BJ (cell line): ENCODE data around the gene BANF1. TPM values are rescaled to one million over a fixed set of nuclear protein-coding genes. Genes with fewer than 3 reads are reported as not detected.

Experiments
- CTCF ChIA-PET: fragments of 350-600 bp; formaldehyde crosslinking; extraction: SDS; loops from one replicate; lab custom pipeline; 2021; ENCODE audit warnings: antibody characterized with exemption, inconsistent platforms; lab: Yijun Ruan, JAX
- POLR2A ChIA-PET: fragments of 300-600 bp; sonication (Branson Sonifier 250); formaldehyde crosslinking; extraction: SDS; loops from one replicate; lab custom pipeline; 2021; ENCODE audit warnings: antibody characterized with exemption; lab: Charles Lee
- DNase-seq: peaks from one replicate; pipeline ENCODE4 v3.0.0-alpha.2; 2011; ENCODE audit warnings: low read depth
- H3K27me3 ChIP-seq: 2 replicates; pipeline ENCODE4 v1.6.0; 2011; ENCODE audit warnings: low read length; ENCODE audit not compliant: control insufficient read depth, insufficient read depth
- H3K36me3 ChIP-seq: 2 replicates; pipeline ENCODE4 v1.5.1; 2011; ENCODE audit warnings: low read length; ENCODE audit not compliant: control insufficient read depth, insufficient read depth
- H3K4me3 ChIP-seq: 2 replicates; pipeline ENCODE4 v1.5.1; 2011; ENCODE audit warnings: low read depth, mild to moderate bottlenecking, control low read depth, low read length
- CTCF ChIP-seq: IDR thresholded peaks from 2 replicates; pipeline ENCODE4 v1.5.1; 2011; ENCODE audit warnings: low read depth, mild to moderate bottlenecking, control low read depth, inconsistent platforms, low read length, moderate library complexity; ENCODE audit not compliant: insufficient read depth
- polyA plus RNA-seq: library from polyadenylated mRNA; depleted of rRNA; stranded (reverse); fragments of >200 nt; gene quantifications from 2 replicates; pipeline ENCODE4 v1.2.3, GENCODE V29; 2011

Gene BANF1
- polyA plus RNA-seq, 1 experiment, result 210 TPM

DNA sequence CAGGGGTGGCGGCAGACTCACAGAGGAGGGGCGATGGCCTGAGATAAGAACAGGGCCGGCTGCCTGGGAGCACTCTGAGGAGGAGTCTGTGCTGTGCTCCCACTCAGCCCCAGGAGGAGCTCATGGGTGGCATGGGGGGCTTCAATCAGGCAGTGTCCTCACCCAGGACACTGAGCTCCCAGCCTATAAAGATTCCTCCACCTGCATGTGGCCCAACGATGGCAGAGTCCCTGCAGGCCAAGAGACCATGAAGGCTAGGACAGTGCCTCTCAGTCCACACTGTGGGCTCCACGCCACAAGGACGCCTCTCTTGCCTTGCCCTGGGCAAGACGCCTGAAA lies 11.4 kb downstream of the BANF1 start:
- TF ChIP-seq CTCF, result no peak
- POLR2A ChIA-PET, result no interaction called here
- no peaks in the 10 kb centered on the region for H3K36me3 ChIP-seq
- CTCF ChIA-PET, result interaction anchor here (7.7 kb wide), 1 partner anchor 9 kb away, joined by 48 read pairs; no protein-coding TSS in a partner anchor
- DNase-seq, result no peak
- no peak overlapping the region for H3K4me3 ChIP-seq
- no peaks in the 10 kb centered on the region for H3K27me3 ChIP-seq

- no peak overlapping the region for H3K4me3 ChIP-seq
- ChIA-PET CTCF (interaction anchor here (0.7 to 1.2 kb wide), 4 partner anchors 11 to 295 kb away, joined by 3 to 4 read pairs (median 3); partner anchors contain the start of genes CATSPER1 and RNASEH2C), POLR2A (no interaction called here)
- TF ChIP-seq CTCF, result no peak
- H3K36me3 ChIP-seq, result no peaks in the 10 kb centered on the region
- no peaks in the 10 kb centered on the region for H3K27me3 ChIP-seq
- no peak for DNase-seq
These were observed 12.6 kb downstream of the BANF1 start for GRCh38 chr11:66014804-66015453.

DNA sequence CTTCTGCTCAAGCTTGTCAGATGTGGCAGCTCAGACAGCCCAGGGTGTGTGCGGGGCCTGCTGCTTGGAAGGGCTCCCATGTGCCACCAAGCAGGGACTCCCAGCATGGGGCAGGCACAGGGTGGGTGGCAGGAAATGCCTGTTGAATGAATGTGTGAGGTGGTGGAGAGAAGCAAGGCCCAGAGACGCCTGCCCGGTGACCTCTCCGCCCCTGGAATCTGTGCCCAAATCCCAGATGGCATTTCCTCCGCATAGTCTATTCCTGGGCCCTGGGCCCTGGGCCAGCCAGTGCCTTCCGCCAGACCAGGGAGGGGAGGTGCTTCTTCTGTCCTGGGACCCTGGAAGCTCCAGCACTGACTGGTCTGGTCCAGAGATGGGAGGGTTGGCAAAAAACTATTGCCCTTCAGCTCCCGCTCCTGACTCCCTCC lies 13.2 kb downstream of the BANF1 start:
- H3K36me3 ChIP-seq, result no peaks in the 10 kb centered on the region
- no peak for TF ChIP-seq CTCF
- no peak overlapping the region for H3K4me3 ChIP-seq
- CTCF ChIA-PET, result interaction anchor here (0.7 to 1.2 kb wide), 4 partner anchors 11 to 295 kb away, joined by 3 to 4 read pairs (median 3); partner anchors contain the start of genes CATSPER1 and RNASEH2C
- no peak for DNase-seq
- POLR2A ChIA-PET, result no interaction called here
- H3K27me3 ChIP-seq, result no peaks in the 10 kb centered on the region

GRCh38 chr11:66015936-66016792 lies 13.9 kb downstream of the BANF1 start:
- POLR2A ChIA-PET, result no interaction called here
- DNase-seq, result no peak

More at GRCh38 chr11:66015936-66016792, 13.9 kb downstream of the BANF1 start:
- no peak overlapping the region for H3K4me3 ChIP-seq
- no peak for TF ChIP-seq CTCF
- no peaks in the 10 kb centered on the region for H3K27me3 ChIP-seq
- CTCF ChIA-PET, result interaction anchor here (0.7 to 1.2 kb wide), 3 partner anchors 20 to 296 kb away, joined by 3 to 4 read pairs (median 3); partner anchors contain the start of gene RNASEH2C
- no peaks in the 10 kb centered on the region for H3K36me3 ChIP-seq
